HG03045 (cell line): Measurements from ENCODE around the gene TMEM252.

Experiments used
- ATAC-seq: cut with Tn5 transposase; IDR thresholded peaks from one replicate; pipeline ENCODE4 v1.9.1; 2021; ENCODE audit warnings: mild to moderate bottlenecking, moderate library complexity; ENCODE audit not compliant: unreplicated experiment

TMEM252 gene

DNA sequence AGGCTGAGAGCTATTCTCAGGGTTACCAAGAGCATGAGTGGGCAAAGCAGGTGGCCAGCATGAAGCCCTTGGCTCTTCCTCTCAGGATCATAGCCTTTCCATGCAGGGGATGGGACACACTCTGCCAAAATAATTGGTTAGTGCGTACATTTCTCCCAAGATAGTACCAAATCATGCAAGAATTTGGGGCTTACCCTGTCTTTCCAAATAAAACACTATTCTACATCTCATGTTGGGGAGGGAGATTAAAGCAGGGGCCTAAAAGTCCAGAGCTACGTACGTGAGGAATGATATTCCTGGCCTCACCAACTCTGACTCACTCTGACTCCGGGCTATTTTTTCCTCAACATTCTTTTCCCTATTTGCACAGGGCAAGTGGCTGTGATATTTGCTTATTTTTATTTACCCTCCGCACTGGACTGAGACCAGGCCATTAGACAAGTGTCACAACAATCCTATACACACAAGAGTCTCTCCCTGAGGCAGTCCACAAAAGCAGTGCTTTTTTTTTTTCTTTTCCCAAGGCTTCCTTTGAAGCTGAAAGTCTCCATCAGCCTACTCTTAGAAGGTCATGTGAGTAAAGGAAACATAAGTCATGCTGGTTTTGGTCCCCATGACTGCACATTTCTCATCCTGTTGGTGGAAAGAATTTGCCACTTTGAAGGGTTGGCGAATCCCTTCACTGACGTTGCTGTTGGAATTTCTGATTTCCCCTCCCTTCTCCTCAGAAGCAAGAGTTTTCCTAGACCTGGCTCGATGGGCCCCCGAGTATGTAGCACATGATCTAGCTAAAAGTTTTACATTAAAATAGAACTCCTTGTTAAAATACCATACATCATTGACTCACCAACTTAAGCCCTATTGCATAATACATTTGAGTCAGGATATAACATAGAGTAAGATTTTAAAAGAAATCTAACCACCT lies 40.0 kb downstream of the TMEM252 start:
- ATAC-seq, result no peak

- no peak for ATAC-seq
Observed at GRCh38 chr9:68498816-68499215, 41.9 kb downstream of the TMEM252 start.

DNA sequence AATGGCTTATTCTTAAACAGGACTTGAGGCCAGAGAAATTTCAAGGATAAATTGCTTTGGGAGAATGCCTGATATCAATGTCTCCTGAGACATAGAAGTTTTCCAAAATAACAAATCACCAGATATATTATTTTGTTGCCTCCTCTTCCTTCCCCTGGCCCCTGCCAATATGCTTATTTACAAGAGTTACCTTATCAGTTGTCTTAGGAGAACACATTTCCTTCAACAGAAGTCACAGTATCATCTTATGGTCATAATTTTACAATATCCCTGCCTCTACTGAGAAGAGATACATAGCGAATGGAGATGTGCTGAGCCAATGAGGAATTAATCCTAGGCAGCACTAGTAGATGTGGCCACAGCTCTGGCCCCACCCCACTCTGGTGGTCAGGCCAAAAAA lies 43.1 kb downstream of the TMEM252 start:
- no peak for ATAC-seq

- ATAC-seq, result no peak
Observed at GRCh38 chr9:68496356-68496755, 44.3 kb downstream of the TMEM252 start.

GRCh38 chr9:68495247-68495646 lies 45.4 kb downstream of the TMEM252 start:
- ATAC-seq, result no peak

GRCh38 chr9:68493958-68494577 lies 46.6 kb downstream of the TMEM252 start:
- ATAC-seq, result no peak

GRCh38 chr9:68493541-68493940 lies 47.1 kb downstream of the TMEM252 start:
- ATAC-seq, result no peak

DNA sequence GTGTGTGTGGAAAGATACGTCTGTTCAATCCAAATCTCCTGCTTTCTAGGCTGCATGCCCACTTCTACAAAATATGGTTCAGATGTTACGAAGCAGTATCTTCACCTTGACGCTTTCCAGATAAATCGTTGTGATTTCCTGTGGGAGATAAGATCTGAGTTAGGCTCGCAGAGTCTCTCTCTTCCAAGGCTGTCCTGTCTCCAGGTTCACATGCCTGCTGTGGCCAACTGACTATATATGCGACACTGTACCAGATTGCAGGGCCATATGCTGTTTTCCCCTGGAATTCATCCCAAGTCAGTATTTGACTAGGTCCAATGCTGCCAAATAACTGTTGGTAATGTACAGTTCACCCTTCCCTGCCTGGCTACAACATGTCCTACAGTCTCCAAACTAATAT lies 47.9 kb downstream of the TMEM252 start:
- no peak for ATAC-seq

DNA sequence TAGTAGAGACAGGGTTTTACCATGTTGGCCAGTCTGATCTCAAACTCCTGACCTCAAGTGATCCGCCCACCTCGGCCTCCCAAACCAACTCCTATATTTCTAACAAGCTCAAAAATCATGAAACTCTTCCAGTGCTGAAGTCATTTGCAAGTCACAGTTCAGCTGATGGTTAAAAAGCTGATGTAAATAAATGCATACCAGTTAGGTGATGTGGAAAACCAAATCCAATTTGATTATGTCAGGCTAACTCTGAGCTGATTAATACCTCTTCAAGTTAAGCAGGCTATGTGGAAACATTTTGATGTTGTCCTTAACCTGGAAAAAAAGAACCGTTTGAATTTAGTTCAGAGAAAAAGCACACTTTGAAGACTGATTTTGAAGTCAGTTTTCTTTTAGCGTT lies 51.0 kb downstream of the TMEM252 start:
- no peak for ATAC-seq

DNA sequence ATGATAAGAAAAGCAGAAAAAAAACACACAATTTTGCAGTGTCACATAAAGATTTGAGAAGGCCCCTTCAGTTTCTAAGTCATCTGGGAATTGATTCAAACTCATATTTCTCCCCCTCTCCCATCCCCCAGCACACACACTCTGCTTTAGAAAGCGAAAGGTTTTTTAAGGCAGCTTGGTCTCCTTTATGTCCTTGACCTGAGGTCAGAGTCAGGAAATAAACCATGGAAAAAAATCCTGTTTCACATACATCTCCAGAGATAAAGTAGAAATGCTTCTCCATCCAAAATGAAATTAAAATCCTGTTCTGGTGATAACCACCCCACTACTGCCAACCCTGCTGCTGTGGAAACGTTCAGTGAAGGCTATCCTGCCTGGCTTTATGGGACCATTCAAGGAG lies 52.6 kb downstream of the TMEM252 start:
- ATAC-seq, result no peak
